DMS153 treated with DMSO at 0.1 percent for 48 hours (cell line): ENCODE data around the gene GPRC5B.

Experiments
- DNase-seq: peaks from one replicate; lab custom pipeline; 2025; ENCODE audit not compliant: unreplicated experiment; lab: John Stamatoyannopoulos, UW

The GPRC5B gene

GRCh38 chr16:19822533-19822932 lies 62.1 kb downstream of the GPRC5B start:
- no peak for DNase-seq

GRCh38 chr16:19817875-19818274 lies 66.8 kb downstream of the GPRC5B start:
- no peak for DNase-seq

GRCh38 chr16:19817122-19817521 lies 67.5 kb downstream of the GPRC5B start:
- no peak for DNase-seq

DNA sequence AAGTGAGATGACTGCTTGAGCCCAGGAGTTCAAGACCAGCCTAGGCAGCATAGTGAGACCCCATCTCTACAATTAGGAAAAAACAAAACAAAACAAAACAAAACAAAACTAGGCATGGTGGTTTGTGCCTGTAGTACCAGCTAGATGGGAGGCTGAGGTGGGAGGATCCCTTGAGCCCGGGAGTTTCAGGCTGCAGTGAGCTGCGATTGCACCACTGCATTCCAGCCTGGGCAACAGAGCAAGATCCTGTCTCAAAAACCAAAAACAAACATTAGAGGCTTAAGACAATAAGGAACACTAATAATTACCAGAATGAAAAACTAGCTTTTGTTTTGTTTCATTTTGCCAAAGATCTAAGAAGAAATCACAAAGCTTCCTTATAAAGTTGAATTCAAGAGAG lies 69.2 kb downstream of the GPRC5B start:
- DNase-seq: no peak

GRCh38 chr16:19812986-19813385 lies 71.7 kb downstream of the GPRC5B start:
- no peak for DNase-seq

DNA sequence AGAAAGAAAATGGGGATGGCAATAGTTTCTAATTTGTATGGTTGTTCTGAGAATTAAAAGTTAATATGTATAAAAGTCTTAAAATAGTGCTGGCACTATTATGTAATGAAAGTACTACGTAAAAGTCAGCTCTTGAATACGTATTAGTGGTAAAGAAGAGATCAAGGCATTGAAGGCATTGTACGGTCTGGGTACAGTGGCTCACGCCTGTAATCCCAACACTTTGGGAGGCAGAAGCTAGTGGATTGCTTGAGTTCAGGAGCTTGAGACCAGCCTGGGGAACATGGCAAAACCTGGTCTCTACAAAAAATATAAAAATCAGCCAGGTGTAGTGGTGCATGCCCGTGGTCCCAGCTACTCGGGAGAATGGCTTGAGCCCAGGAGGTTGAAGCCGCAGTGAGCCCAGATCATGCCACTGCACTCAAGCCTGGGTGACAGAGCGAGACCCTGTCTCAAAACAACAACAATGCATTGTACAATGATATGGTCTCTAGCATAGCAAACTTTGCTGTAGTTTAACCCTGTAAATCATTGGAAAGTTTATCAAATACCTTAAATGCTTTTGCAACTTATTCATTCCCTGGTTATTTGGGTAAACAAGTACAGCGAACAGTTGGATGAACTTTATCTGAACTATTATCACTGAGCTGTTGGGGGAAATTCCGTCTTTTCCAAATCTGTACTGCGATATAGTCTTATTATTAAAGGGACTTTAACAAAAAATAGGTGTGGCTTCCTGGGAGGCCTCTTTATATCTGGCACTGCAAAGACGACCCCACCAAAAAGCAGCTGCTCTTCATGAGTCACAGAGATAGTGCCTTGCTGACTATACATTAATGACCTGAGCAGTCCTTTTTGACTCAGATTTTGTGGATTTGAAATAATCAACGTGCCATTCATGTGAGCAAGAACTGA lies 73.6 kb downstream of the GPRC5B start:
- no peak for DNase-seq

DNA sequence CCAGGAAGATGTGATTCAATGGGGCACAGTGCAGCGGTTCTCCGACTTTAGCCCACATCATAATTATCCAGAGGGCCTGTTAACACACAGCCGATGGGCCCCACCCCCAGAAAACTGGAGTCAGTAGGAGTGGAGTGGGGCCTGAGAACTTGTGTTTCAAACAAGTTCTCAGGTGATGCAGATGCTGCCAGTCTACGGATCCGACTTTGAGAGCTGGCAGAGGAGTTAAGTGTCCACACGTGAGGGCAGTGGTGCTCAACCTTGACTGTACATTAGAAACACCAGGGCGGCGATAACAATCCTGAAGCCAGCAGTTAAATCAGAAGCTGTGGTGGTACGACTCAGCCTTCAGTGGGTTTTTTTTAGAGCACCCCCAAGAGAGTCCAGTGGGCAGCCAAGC lies 75.0 kb downstream of the GPRC5B start:
- no peak for DNase-seq

- DNase-seq: no peak
Observed at GRCh38 chr16:19809121-19809635, 75.5 kb downstream of the GPRC5B start.

GRCh38 chr16:19808061-19808641 lies 76.5 kb downstream of the GPRC5B start:
- no peak for DNase-seq
